ENCODE data around the gene NFATC2IP. TPM values are rescaled to one million over a fixed set of nuclear protein-coding genes. Genes with fewer than 3 reads are reported as not detected.

The NFATC2IP gene
- total and polyA plus RNA-seq, 9 of the 15 experiments (the other 6 are each of a cell fraction or from before 2014, with no cell fraction given) = 15.6 to 106 (median 46.9) TPM

GRCh38 chr16:28992496-28992895 is 41.8 kb downstream of the NFATC2IP start:
- H2AFZ ChIP-seq (ENCODE audit: low read depth, low read length) = no peak overlapping the region
- no peaks in the 10 kb centered on the region for H3K79me2 ChIP-seq (ENCODE audit: control insufficient read depth, insufficient read depth, low read length)
- H3K4me3 ChIP-seq = no peak overlapping the region
- no peak overlapping the region for H3K27ac ChIP-seq (ENCODE audit: extremely low read depth, low read depth, low read length)
- no peak for ATAC-seq
- in situ Hi-C loops (cut with MboI) (loop anchor here (25.0 kb wide), 1 partner anchor 1220 kb away; no protein-coding TSS in a partner anchor), intact Hi-C loops (cut with micrococcal nuclease) (no loop called here)
- H3K9me1 ChIP-seq (ENCODE audit: control insufficient read depth, insufficient read depth, low read length) = no peaks in the 10 kb centered on the region
- H3K9me3 ChIP-seq (replicated peaks; ENCODE audit: control insufficient read depth, insufficient read depth, low read depth, low read length) = no peaks in the 10 kb centered on the region
- CTCF ChIA-PET (ENCODE audit: low intra/inter-chr PET ratio) = no interaction called here
- peak overlapping the region in 1 of 2 experiments; percentile 4; a peak in 1 of 4 replicates for H3K9ac ChIP-seq (ENCODE audit: insufficient read depth in 1 of 2, low read depth in 2 of 2, low read length in 2 of 2)
- no peak for DNase-seq (ENCODE audit: extremely low read depth in 1 of 4, low spot score in 3 of 4)
- peaks cover 0 to 25% of the 10 kb centered on the region in 2 experiments; a peak in 3 of 5 replicates for H3K4me1 ChIP-seq (replicated peaks in 1 of 2; ENCODE audit: control insufficient read depth in 2 of 2, insufficient read depth in 2 of 2, low read length in 2 of 2)
- H4K20me1 ChIP-seq (replicated peaks; ENCODE audit: control insufficient read depth, insufficient read depth, low read length) = no peaks in the 10 kb centered on the region
- H3K27me3 ChIP-seq (ENCODE audit: control insufficient read depth in 2 of 2, insufficient read depth in 2 of 2, low read length in 2 of 2) = no peaks in the 10 kb centered on the region
- no peak overlapping the region for H3K4me2 ChIP-seq (ENCODE audit: insufficient read depth, low read length)
- POLR2A ChIA-PET = interaction anchor here (0.6 to 2.8 kb wide), 3 partner anchors 10 to 76 kb away, joined by 3 to 9 read pairs (median 3); no protein-coding TSS in a partner anchor
- peaks cover 6% of the 10 kb centered on the region; the same call in 1 of the 3 replicates for H3K36me3 ChIP-seq (ENCODE audit: control insufficient read depth, insufficient read depth, low read length)
- 78% methylated on average over 7 of the region's 10 CpGs for WGBS (ENCODE audit: insufficient coverage, low coverage, missing lambda C conversion rate)
- no TSS peak for BruUV-seq (replicated peaks)
- no peak for FAIRE-seq
- TF ChIP-seq SMARCA5 (IDR thresholded peaks at IDR 0.05) (0 out of 2 replicates have a peak, but pooled peaks have one; percentile 20), YY1 (IDR thresholded peaks at IDR 0.05; ENCODE audit: borderline replicate concordance in 1 of 3, control insufficient read depth in 1 of 3, extremely low read depth in 1 of 3, insufficient read depth in 3 of 3, insufficient read length in 1 of 3, insufficient replicate concordance in 2 of 3, low read depth in 1 of 3, low read length in 2 of 3) (no peak), ZFPM2 (CRISPR knock-in tag; IDR thresholded peaks at IDR 0.05) (no peak), SMAD1 (IDR thresholded peaks at IDR 0.05; ENCODE audit: low read depth, low read length, partially characterized antibody) (no peak), CSDE1 (IDR thresholded peaks at IDR 0.05) (no peak), SP1 (CRISPR knock-in tag; IDR thresholded peaks at IDR 0.05) (no peak), TAF9B (IDR thresholded peaks at IDR 0.05; ENCODE audit: partially characterized antibody) (no peak), CHD2 (IDR thresholded peaks at IDR 0.05; ENCODE audit: low read depth, low read length) (no peak), BCOR (IDR thresholded peaks at IDR 0.05) (peak; percentile 80), MYBL2 (IDR thresholded peaks at IDR 0.05; ENCODE audit: low read depth) (no peak), MYBL2 (CRISPR knock-in tag; IDR thresholded peaks at IDR 0.05; ENCODE audit: borderline replicate concordance) (no peak), RBM25 (IDR thresholded peaks at IDR 0.05; ENCODE audit: low read depth, low read length, severe bottlenecking) (peak; percentile 85), BMI1 (IDR thresholded peaks at IDR 0.05; ENCODE audit: low read length) (no peak), ZNF584 (CRISPR knock-in tag; IDR thresholded peaks at IDR 0.05; ENCODE audit: low read depth) (no peak), SMAD3 (CRISPR knock-in tag; conservative IDR thresholded peaks at IDR 0.05) (no peak), NUFIP1 (IDR thresholded peaks at IDR 0.05; ENCODE audit: partially characterized antibody) (no peak), CREM (IDR thresholded peaks at IDR 0.05; ENCODE audit: low read depth) (no peak), AFF1 (IDR thresholded peaks at IDR 0.05; ENCODE audit: low read depth in 1 of 2, partially characterized antibody in 2 of 2) (no peak), MXI1 (IDR thresholded peaks at IDR 0.05; ENCODE audit: low read depth, low read length) (no peak), ZBED1 (IDR thresholded peaks at IDR 0.05) (no peak), ZFP36 (IDR thresholded peaks at IDR 0.05; ENCODE audit: low read depth, low read length, partially characterized antibody) (peak; percentile 64), HDAC6 (IDR thresholded peaks at IDR 0.05; ENCODE audit: low read depth, low read length) (no peak), KDM1A (IDR thresholded peaks at IDR 0.05) (peak in 1 of 2 experiments; percentile 30; a peak in 1 of 4 replicates)

All from K562 (cell line).